ENCODE data around the gene LBX2. TPM values are rescaled to one million over a fixed set of nuclear protein-coding genes. Genes with fewer than 3 reads are reported as not detected.
A peak's percentile ranks its signal among the peaks of the same experiment; 100 is the strongest.

LBX2 gene
- total and polyA plus RNA-seq, 4 donors = 0.75 to 1.7 (median 0.87) TPM

DNA sequence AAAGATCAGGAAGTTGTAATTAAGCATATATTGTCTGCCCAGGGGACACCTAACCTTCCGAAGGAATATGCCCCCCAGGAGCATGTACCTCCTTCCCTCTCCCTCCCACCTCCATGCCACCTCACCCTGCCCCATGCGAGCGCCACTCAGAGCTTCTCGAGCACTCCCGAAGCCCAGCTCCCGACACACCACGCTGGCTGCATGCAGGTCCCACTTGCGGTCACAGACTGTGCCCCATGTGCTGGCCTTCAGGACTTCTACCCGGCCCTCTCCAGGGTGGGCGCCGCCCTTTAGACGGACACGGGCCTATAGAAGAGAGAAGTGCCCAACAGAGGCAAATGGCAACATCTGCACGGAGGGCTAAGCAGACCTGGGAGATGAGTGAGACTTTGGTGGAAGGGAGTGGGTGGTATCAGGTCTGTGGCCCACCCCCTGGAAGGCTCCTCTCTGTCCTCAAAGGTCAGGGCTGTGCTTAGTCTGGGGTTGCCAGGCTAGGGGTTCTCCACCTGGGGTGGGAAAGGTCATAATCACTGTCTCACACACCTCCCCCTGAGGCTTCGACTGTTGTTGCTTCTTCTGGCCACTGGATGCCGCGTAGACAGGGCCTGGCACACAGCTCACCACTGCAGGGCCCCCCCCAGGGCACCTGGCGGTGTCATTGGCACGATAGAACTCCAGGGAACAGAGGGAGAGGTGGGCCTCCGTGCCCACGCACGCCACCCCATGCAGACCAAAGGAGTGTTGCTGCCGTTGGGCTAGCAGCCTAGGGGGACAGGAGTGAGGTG is 37.0 kb upstream of the LBX2 start:
- Histone ChIP-seq H3K36me3 (ENCODE audit: control insufficient read depth in 1 of 2, insufficient read depth in 2 of 2, low read length in 1 of 2) (no peaks in the 10 kb centered on the region), H3K9me3 (ENCODE audit: control insufficient read depth, low read length) (no peaks in the 10 kb centered on the region), H3K4me3 (ENCODE audit: low read length in 2 of 2) (no peak overlapping the region), H3K27me3 (ENCODE audit: control insufficient read depth in 1 of 2, insufficient read depth in 2 of 2, low read length in 1 of 2) (no peaks in the 10 kb centered on the region), H3K27ac (ENCODE audit: low read depth in 1 of 2, low read length in 2 of 2) (no peak overlapping the region), H3K4me1 (ENCODE audit: control insufficient read depth in 1 of 2, insufficient read depth in 2 of 2, low read length in 2 of 2) (no peaks in the 10 kb centered on the region)
- WGBS, 2 donors = 84 to 85% methylated on average over 23 of the region's 23 CpGs
- DNase-seq (no peak), ATAC-seq (ENCODE audit: low FRiP score) (no peak)
- intact Hi-C loops (cut with DNase I) = loop anchor here in 1 of 2 donors (10.0 kb wide), 1 partner anchor 48 kb away; no protein-coding TSS in a partner anchor

DNA sequence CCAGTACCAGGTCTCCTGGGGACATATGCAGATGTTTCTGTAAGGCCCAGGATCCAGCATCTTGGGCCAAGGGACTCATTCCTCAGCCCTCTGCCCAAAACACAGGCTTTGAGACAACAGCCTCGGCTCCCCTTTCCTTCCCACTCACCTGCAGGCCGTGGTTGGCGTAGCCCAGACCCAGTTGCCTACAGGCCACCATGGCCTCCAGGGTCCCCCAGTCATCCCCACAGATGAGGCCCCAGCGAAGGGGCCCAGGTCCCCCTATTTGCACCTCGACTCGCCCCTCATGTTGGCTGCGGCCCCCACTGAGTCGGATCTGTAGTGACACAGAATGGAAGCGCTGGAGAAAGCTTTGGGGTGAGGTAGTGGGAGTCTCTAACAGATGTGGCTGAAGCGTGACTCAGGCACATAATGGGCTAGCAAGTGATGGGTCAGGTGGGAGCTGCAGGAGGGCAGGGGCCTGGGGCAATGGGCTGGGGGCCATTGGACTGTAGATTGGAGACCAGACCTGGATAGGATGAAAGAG is 36.1 kb upstream of the LBX2 start:
- WGBS, 2 donors = 89 to 90% methylated on average over 10 of the region's 10 CpGs
- intact Hi-C loops (cut with DNase I) = loop anchor here in 1 of 2 donors (10.0 kb wide), 1 partner anchor 49 kb away; no protein-coding TSS in a partner anchor
- H3K27ac ChIP-seq (ENCODE audit: low read depth in 1 of 2, low read length in 2 of 2) = no peak overlapping the region
- H3K4me3 ChIP-seq (ENCODE audit: low read length in 2 of 2) = no peak overlapping the region
- ATAC-seq (ENCODE audit: low FRiP score) = no peak
- H3K36me3 ChIP-seq (ENCODE audit: control insufficient read depth in 1 of 2, insufficient read depth in 2 of 2, low read length in 1 of 2) = no peaks in the 10 kb centered on the region
- H3K4me1 ChIP-seq (ENCODE audit: control insufficient read depth in 1 of 2, insufficient read depth in 2 of 2, low read length in 2 of 2) = no peaks in the 10 kb centered on the region
- no peaks in the 10 kb centered on the region for H3K27me3 ChIP-seq (ENCODE audit: control insufficient read depth in 1 of 2, insufficient read depth in 2 of 2, low read length in 1 of 2)
- no peak for DNase-seq
- H3K9me3 ChIP-seq (ENCODE audit: control insufficient read depth, low read length) = no peaks in the 10 kb centered on the region

DNA sequence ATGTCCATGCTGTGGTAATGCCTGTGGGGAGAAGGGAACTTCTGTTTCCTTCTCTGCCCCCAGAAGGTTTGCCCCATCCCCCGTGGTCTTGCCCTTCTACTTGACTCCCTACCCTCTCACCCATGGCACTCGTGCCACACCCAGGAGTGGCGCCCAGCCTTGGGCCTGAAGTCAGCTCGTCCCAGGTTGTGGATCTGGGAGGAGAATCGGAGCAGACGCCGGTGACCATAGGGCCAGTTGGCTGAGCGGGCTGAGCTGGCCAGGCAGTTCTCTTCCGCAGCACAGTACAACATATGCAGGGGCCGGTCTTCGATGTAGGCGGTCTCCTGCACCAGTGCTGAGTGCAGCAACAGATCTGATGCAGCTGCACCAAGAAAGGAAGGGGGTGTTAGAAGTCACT is 35.0 kb upstream of the LBX2 start:
- WGBS, 2 donors = 85 to 87% methylated on average over 12 of the region's 12 CpGs
- intact Hi-C loops (cut with DNase I) = loop anchor here in 1 of 2 donors (10.0 kb wide), 1 partner anchor 50 kb away; no protein-coding TSS in a partner anchor
- no peaks in the 10 kb centered on the region for H3K27me3 ChIP-seq (ENCODE audit: control insufficient read depth in 1 of 2, insufficient read depth in 2 of 2, low read length in 1 of 2)

GRCh38 chr2:74533464-74533863 is 34.1 kb upstream of the LBX2 start:
- no peaks in the 10 kb centered on the region for H3K36me3 ChIP-seq (ENCODE audit: control insufficient read depth in 1 of 2, insufficient read depth in 2 of 2, low read length in 1 of 2)
- DNase-seq = no peak
- ATAC-seq (ENCODE audit: low FRiP score) = no peak
- no peaks in the 10 kb centered on the region for H3K4me1 ChIP-seq (ENCODE audit: control insufficient read depth in 1 of 2, insufficient read depth in 2 of 2, low read length in 2 of 2)
- no peak overlapping the region for H3K27ac ChIP-seq (ENCODE audit: low read depth in 1 of 2, low read length in 2 of 2)
- H3K9me3 ChIP-seq (ENCODE audit: control insufficient read depth, low read length) = no peaks in the 10 kb centered on the region
- intact Hi-C loops (cut with DNase I) = loop anchor here in 1 of 2 donors (10.0 kb wide), 1 partner anchor 51 kb away; no protein-coding TSS in a partner anchor
- 74 to 81% methylated on average over 4 of the region's 4 CpGs for WGBS, 2 donors
- no peaks in the 10 kb centered on the region for H3K27me3 ChIP-seq (ENCODE audit: control insufficient read depth in 1 of 2, insufficient read depth in 2 of 2, low read length in 1 of 2)
- H3K4me3 ChIP-seq (ENCODE audit: low read length in 2 of 2) = no peak overlapping the region

More for the DNA sequence above, 35.0 kb upstream of the LBX2 start:
- ATAC-seq (ENCODE audit: low FRiP score) (no peak), DNase-seq (no peak)
- Histone ChIP-seq H3K4me3 (ENCODE audit: low read length in 2 of 2) (no peak overlapping the region), H3K9me3 (ENCODE audit: control insufficient read depth, low read length) (no peaks in the 10 kb centered on the region), H3K36me3 (ENCODE audit: control insufficient read depth in 1 of 2, insufficient read depth in 2 of 2, low read length in 1 of 2) (no peaks in the 10 kb centered on the region), H3K4me1 (ENCODE audit: control insufficient read depth in 1 of 2, insufficient read depth in 2 of 2, low read length in 2 of 2) (no peaks in the 10 kb centered on the region), H3K27ac (ENCODE audit: low read depth in 1 of 2, low read length in 2 of 2) (no peak overlapping the region)

GRCh38 chr2:74532222-74532621 is 32.8 kb upstream of the LBX2 start:
- intact Hi-C loops (cut with DNase I) = loop anchor here in 1 of 2 donors (10.0 kb wide), 1 partner anchor 53 kb away; no protein-coding TSS in a partner anchor
- Histone ChIP-seq H3K27ac (ENCODE audit: low read depth in 1 of 2, low read length in 2 of 2) (no peak overlapping the region), H3K27me3 (ENCODE audit: control insufficient read depth in 1 of 2, insufficient read depth in 2 of 2, low read length in 1 of 2) (no peaks in the 10 kb centered on the region), H3K36me3 (ENCODE audit: control insufficient read depth in 1 of 2, insufficient read depth in 2 of 2, low read length in 1 of 2) (no peaks in the 10 kb centered on the region), H3K9me3 (ENCODE audit: control insufficient read depth, low read length) (no peaks in the 10 kb centered on the region), H3K4me1 (ENCODE audit: control insufficient read depth in 1 of 2, insufficient read depth in 2 of 2, low read length in 2 of 2) (no peaks in the 10 kb centered on the region), H3K4me3 (ENCODE audit: low read length in 2 of 2) (no peak overlapping the region)
- ATAC-seq (ENCODE audit: low FRiP score) (no peak), DNase-seq (no peak)

DNA sequence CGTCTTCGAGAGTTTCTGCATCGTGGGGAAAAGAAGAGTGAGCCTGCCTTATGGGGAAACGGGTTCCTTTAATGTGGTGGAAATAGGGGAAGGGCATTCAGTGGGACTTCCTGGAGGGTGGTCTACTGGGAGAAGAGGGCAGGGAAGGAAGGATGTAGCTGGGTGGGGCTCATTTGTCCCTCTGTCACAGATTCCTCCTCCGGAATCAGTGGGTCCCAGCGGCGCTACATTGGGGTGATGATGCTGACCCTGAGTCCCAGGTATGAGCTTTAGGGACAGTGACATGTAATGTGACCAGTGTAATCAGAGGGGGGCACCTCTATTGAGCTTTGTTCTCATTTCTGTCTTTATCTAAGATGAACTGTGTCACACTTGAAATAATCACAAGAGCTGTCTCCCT is 32.3 kb upstream of the LBX2 start:
- H3K27me3 ChIP-seq (ENCODE audit: control insufficient read depth in 1 of 2, insufficient read depth in 2 of 2, low read length in 1 of 2) = no peaks in the 10 kb centered on the region
- WGBS, 2 donors = 90% methylated on average over 7 of the region's 7 CpGs
- DNase-seq (no peak), ATAC-seq (ENCODE audit: low FRiP score) (no peak)
- no peaks in the 10 kb centered on the region for H3K9me3 ChIP-seq (ENCODE audit: control insufficient read depth, low read length)
- intact Hi-C loops (cut with DNase I) = loop anchor here in 1 of 2 donors (10.0 kb wide), 1 partner anchor 53 kb away; no protein-coding TSS in a partner anchor
- H3K27ac ChIP-seq (ENCODE audit: low read depth in 1 of 2, low read length in 2 of 2) = no peak overlapping the region
- H3K4me1 ChIP-seq (ENCODE audit: control insufficient read depth in 1 of 2, insufficient read depth in 2 of 2, low read length in 2 of 2) = no peaks in the 10 kb centered on the region
- peaks cover 0 to 3% of the 10 kb centered on the region in 2 donors for H3K36me3 ChIP-seq (ENCODE audit: control insufficient read depth in 1 of 2, insufficient read depth in 2 of 2, low read length in 1 of 2)
- H3K4me3 ChIP-seq (ENCODE audit: low read length in 2 of 2) = no peak overlapping the region

- Histone ChIP-seq H3K27me3 (ENCODE audit: control insufficient read depth in 1 of 2, insufficient read depth in 2 of 2, low read length in 1 of 2) (no peaks in the 10 kb centered on the region), H3K27ac (ENCODE audit: low read depth in 1 of 2, low read length in 2 of 2) (peak overlapping the region in 1 of 2 donors; percentile 14), H3K36me3 (ENCODE audit: control insufficient read depth in 1 of 2, insufficient read depth in 2 of 2, low read length in 1 of 2) (peaks cover 0 to 5% of the 10 kb centered on the region in 2 donors), H3K9me3 (ENCODE audit: control insufficient read depth, low read length) (no peaks in the 10 kb centered on the region), H3K4me3 (ENCODE audit: low read length in 2 of 2) (peak overlapping the region; percentile 62 to 73), H3K4me1 (ENCODE audit: control insufficient read depth in 1 of 2, insufficient read depth in 2 of 2, low read length in 2 of 2) (no peaks in the 10 kb centered on the region)
- DNase-seq (peak; percentile 73 to 85), ATAC-seq (ENCODE audit: low FRiP score) (peak; percentile 40)
- intact Hi-C loops (cut with DNase I) = loop anchor here in 1 of 2 donors (10.0 kb wide), 1 partner anchor 54 kb away; no protein-coding TSS in a partner anchor
- 1% methylated on average over 49 to 54 of the region's 54 CpGs for WGBS, 2 donors
These were observed 31.1 kb upstream of the LBX2 start for GRCh38 chr2:74530239-74531187.

All from aorta (tissue), 5 donors.